ENCODE data around the gene IKBKG.
"Not testable (repeated sequence)": the region's sequence is repeated elsewhere in the genome, so short reads cannot be mapped to it uniquely, and the experiment has no call there.

Gene IKBKG

GRCh38 chrX:154590415-154590814 is 43.0 kb downstream of the IKBKG start:
- not testable (repeated sequence) for H3K18ac ChIP-seq (ENCODE audit: low read length); H2BK15ac ChIP-seq (ENCODE audit: low read length); H2AFZ ChIP-seq (ENCODE audit: low read length); H3K4ac ChIP-seq (ENCODE audit: low read length); H3K36me3 ChIP-seq (replicated peaks in 1 of 2; ENCODE audit: control insufficient read depth in 2 of 2, insufficient read depth in 2 of 2, low read length in 2 of 2); H3K4me1 ChIP-seq (ENCODE audit: control insufficient read depth in 2 of 2, insufficient read depth in 1 of 2, low read depth in 1 of 2, low read length in 2 of 2); H3K4me2 ChIP-seq (ENCODE audit: insufficient read depth, low read length, poor library complexity, severe bottlenecking); H2BK12ac ChIP-seq (ENCODE audit: low read length); H3K14ac ChIP-seq (ENCODE audit: low read length); H4K91ac ChIP-seq (ENCODE audit: low read depth, low read length, poor library complexity); H3K4me3 ChIP-seq (ENCODE audit: low read length in 2 of 2); H4K8ac ChIP-seq (ENCODE audit: low read depth, low read length); H3K27ac ChIP-seq (replicated peaks; ENCODE audit: low read length); H3K27me3 ChIP-seq (ENCODE audit: control insufficient read depth in 3 of 3, insufficient read depth in 3 of 3, low read depth in 1 of 3, low read length in 3 of 3); H3K23ac ChIP-seq (ENCODE audit: low read depth, low read length, poor library complexity); H3K79me1 ChIP-seq (ENCODE audit: low read depth, low read length); DNase-seq (ENCODE audit: low spot score); H2BK120ac ChIP-seq (ENCODE audit: low read depth, low read length); H3K9ac ChIP-seq (ENCODE audit: low read depth, low read length, poor library complexity); H3K9me3 ChIP-seq (replicated peaks in 1 of 2; ENCODE audit: control insufficient read depth in 2 of 2, insufficient read depth in 1 of 2, low read depth in 1 of 2, low read length in 2 of 2); H2BK5ac ChIP-seq (ENCODE audit: low read length); H2AK5ac ChIP-seq (ENCODE audit: low read depth, low read length)
- no CpG with 5 or more reads among the region's 13 CpGs for WGBS, 2 donors (ENCODE audit: extremely low coverage in 2 of 2, insufficient read length in 2 of 2, insufficient replicate concordance in 1 of 2)

- Histone ChIP-seq H3K27me3 (ENCODE audit: control insufficient read depth in 3 of 3, insufficient read depth in 3 of 3, low read depth in 1 of 3, low read length in 3 of 3) (no peaks in the 10 kb centered on the region), H3K4ac (ENCODE audit: low read length) (no peak overlapping the region), H4K8ac (ENCODE audit: low read depth, low read length) (no peak overlapping the region), H2AFZ (ENCODE audit: low read length) (no peak overlapping the region), H3K36me3 (replicated peaks in 1 of 2; ENCODE audit: control insufficient read depth in 2 of 2, insufficient read depth in 2 of 2, low read length in 2 of 2) (no peaks in the 10 kb centered on the region), H3K9me3 (replicated peaks in 1 of 2; ENCODE audit: control insufficient read depth in 2 of 2, insufficient read depth in 1 of 2, low read depth in 1 of 2, low read length in 2 of 2) (peaks cover 0 to 4% of the 10 kb centered on the region in 2 donors), H3K9ac (ENCODE audit: low read depth, low read length, poor library complexity) (no peak overlapping the region), H2BK5ac (ENCODE audit: low read length) (no peak overlapping the region), H3K79me1 (ENCODE audit: low read depth, low read length) (no peaks in the 10 kb centered on the region), H3K4me2 (ENCODE audit: insufficient read depth, low read length, poor library complexity, severe bottlenecking) (no peak overlapping the region), H3K27ac (replicated peaks; ENCODE audit: low read length) (no peak overlapping the region), H4K91ac (ENCODE audit: low read depth, low read length, poor library complexity) (no peak overlapping the region), H3K4me3 (ENCODE audit: low read length in 2 of 2) (no peak overlapping the region), H3K23ac (ENCODE audit: low read depth, low read length, poor library complexity) (no peak overlapping the region), H2AK5ac (ENCODE audit: low read depth, low read length) (no peak overlapping the region), H3K14ac (ENCODE audit: low read length) (no peak overlapping the region), H2BK15ac (ENCODE audit: low read length) (no peak overlapping the region), H3K4me1 (ENCODE audit: control insufficient read depth in 2 of 2, insufficient read depth in 1 of 2, low read depth in 1 of 2, low read length in 2 of 2) (peaks cover 2 to 9% of the 10 kb centered on the region in 2 donors), H3K18ac (ENCODE audit: low read length) (no peak overlapping the region), H2BK12ac (ENCODE audit: low read length) (no peak overlapping the region), H2BK120ac (ENCODE audit: low read depth, low read length) (no peak overlapping the region)
- WGBS, 2 donors (ENCODE audit: extremely low coverage in 2 of 2, insufficient read length in 2 of 2, insufficient replicate concordance in 1 of 2) = no CpG with 5 or more reads among the region's 5 CpGs
- DNase-seq (ENCODE audit: low spot score) = no peak
Observed at GRCh38 chrX:154592505-154592904, 45.1 kb downstream of the IKBKG start.

GRCh38 chrX:154593201-154593600 is 45.8 kb downstream of the IKBKG start:
- Histone ChIP-seq H3K36me3 (replicated peaks in 1 of 2; ENCODE audit: control insufficient read depth in 2 of 2, insufficient read depth in 2 of 2, low read length in 2 of 2) (no peaks in the 10 kb centered on the region), H3K14ac (ENCODE audit: low read length) (no peak overlapping the region), H2BK120ac (ENCODE audit: low read depth, low read length) (no peak overlapping the region), H4K91ac (ENCODE audit: low read depth, low read length, poor library complexity) (no peak overlapping the region), H3K23ac (ENCODE audit: low read depth, low read length, poor library complexity) (no peak overlapping the region), H3K4me1 (ENCODE audit: control insufficient read depth in 2 of 2, insufficient read depth in 1 of 2, low read depth in 1 of 2, low read length in 2 of 2) (peaks cover 2 to 9% of the 10 kb centered on the region in 2 donors), H2BK12ac (ENCODE audit: low read length) (no peak overlapping the region), H2AK5ac (ENCODE audit: low read depth, low read length) (no peak overlapping the region), H3K4me2 (ENCODE audit: insufficient read depth, low read length, poor library complexity, severe bottlenecking) (no peak overlapping the region), H3K27ac (replicated peaks; ENCODE audit: low read length) (no peak overlapping the region), H2AFZ (ENCODE audit: low read length) (no peak overlapping the region), H2BK15ac (ENCODE audit: low read length) (no peak overlapping the region), H3K27me3 (ENCODE audit: control insufficient read depth in 3 of 3, insufficient read depth in 3 of 3, low read depth in 1 of 3, low read length in 3 of 3) (no peaks in the 10 kb centered on the region), H2BK5ac (ENCODE audit: low read length) (no peak overlapping the region), H4K8ac (ENCODE audit: low read depth, low read length) (no peak overlapping the region), H3K9me3 (replicated peaks in 1 of 2; ENCODE audit: control insufficient read depth in 2 of 2, insufficient read depth in 1 of 2, low read depth in 1 of 2, low read length in 2 of 2) (peaks cover 0 to 4% of the 10 kb centered on the region in 2 donors), H3K18ac (ENCODE audit: low read length) (no peak overlapping the region), H3K9ac (ENCODE audit: low read depth, low read length, poor library complexity) (no peak overlapping the region), H3K4me3 (ENCODE audit: low read length in 2 of 2) (no peak overlapping the region), H3K4ac (ENCODE audit: low read length) (no peak overlapping the region), H3K79me1 (ENCODE audit: low read depth, low read length) (no peaks in the 10 kb centered on the region)
- DNase-seq (ENCODE audit: low spot score) = no peak
- no CpG with 5 or more reads among the region's 5 CpGs for WGBS, 2 donors (ENCODE audit: extremely low coverage in 2 of 2, insufficient read length in 2 of 2, insufficient replicate concordance in 1 of 2)

GRCh38 chrX:154594491-154594890 is 47.1 kb downstream of the IKBKG start:
- H2BK5ac ChIP-seq (ENCODE audit: low read length) = no peak overlapping the region
- H3K23ac ChIP-seq (ENCODE audit: low read depth, low read length, poor library complexity) = no peak overlapping the region
- H2BK15ac ChIP-seq (ENCODE audit: low read length) = no peak overlapping the region
- H2AFZ ChIP-seq (ENCODE audit: low read length) = no peak overlapping the region
- no peaks in the 10 kb centered on the region for H3K36me3 ChIP-seq (replicated peaks in 1 of 2; ENCODE audit: control insufficient read depth in 2 of 2, insufficient read depth in 2 of 2, low read length in 2 of 2)
- no peak overlapping the region for H3K18ac ChIP-seq (ENCODE audit: low read length)
- no CpG with 5 or more reads among the region's 4 CpGs for WGBS, 2 donors (ENCODE audit: extremely low coverage in 2 of 2, insufficient read length in 2 of 2, insufficient replicate concordance in 1 of 2)
- H3K4ac ChIP-seq (ENCODE audit: low read length) = no peak overlapping the region
- no peak overlapping the region for H3K14ac ChIP-seq (ENCODE audit: low read length)
- H2BK12ac ChIP-seq (ENCODE audit: low read length) = no peak overlapping the region
- H3K27ac ChIP-seq (replicated peaks; ENCODE audit: low read length) = no peak overlapping the region
- H3K9ac ChIP-seq (ENCODE audit: low read depth, low read length, poor library complexity) = no peak overlapping the region
- no peaks in the 10 kb centered on the region for H3K79me1 ChIP-seq (ENCODE audit: low read depth, low read length)
- H4K8ac ChIP-seq (ENCODE audit: low read depth, low read length) = no peak overlapping the region
- DNase-seq (ENCODE audit: low spot score) = no peak
- peaks cover 0 to 4% of the 10 kb centered on the region in 2 donors for H3K9me3 ChIP-seq (replicated peaks in 1 of 2; ENCODE audit: control insufficient read depth in 2 of 2, insufficient read depth in 1 of 2, low read depth in 1 of 2, low read length in 2 of 2)
- H3K4me2 ChIP-seq (ENCODE audit: insufficient read depth, low read length, poor library complexity, severe bottlenecking) = no peak overlapping the region
- H2BK120ac ChIP-seq (ENCODE audit: low read depth, low read length) = no peak overlapping the region
- peaks cover 2 to 9% of the 10 kb centered on the region in 2 donors for H3K4me1 ChIP-seq (ENCODE audit: control insufficient read depth in 2 of 2, insufficient read depth in 1 of 2, low read depth in 1 of 2, low read length in 2 of 2)
- H4K91ac ChIP-seq (ENCODE audit: low read depth, low read length, poor library complexity) = no peak overlapping the region
- no peak overlapping the region for H3K4me3 ChIP-seq (ENCODE audit: low read length in 2 of 2)
- H2AK5ac ChIP-seq (ENCODE audit: low read depth, low read length) = no peak overlapping the region
- peaks cover 0 to 2% (median 0%) of the 10 kb centered on the region in 3 experiments for H3K27me3 ChIP-seq (ENCODE audit: control insufficient read depth in 3 of 3, insufficient read depth in 3 of 3, low read depth in 1 of 3, low read length in 3 of 3)

Data from neuronal stem cell (in vitro differentiated cells).